AG09309 (cell line): ENCODE measurements around the gene HEPACAM.
A peak's percentile ranks its signal among the peaks of the same experiment; 100 is the strongest.
"Not testable (repeated sequence)": the region's sequence is repeated elsewhere in the genome, so short reads cannot be mapped to it uniquely, and the experiment has no call there.

Experiments
- DNase-seq: peaks from one replicate; pipeline ENCODE4 v3.0.0-alpha.2; 2010; ENCODE audit warnings: low read depth
- H3K4me3 ChIP-seq: 2 replicates; pipeline ENCODE4 v1.5.1; 2011; ENCODE audit warnings: mild to moderate bottlenecking, low read depth, low read length, moderate library complexity; ENCODE audit not compliant: control insufficient read depth
- CTCF ChIP-seq: IDR thresholded peaks from 2 replicates; pipeline ENCODE4 v1.5.1; 2011; ENCODE audit warnings: mild to moderate bottlenecking, low read depth, low read length, inconsistent platforms; ENCODE audit not compliant: insufficient read depth, control insufficient read depth; ENCODE audit errors: missing control alignments

The HEPACAM gene

GRCh38 chr11:124976531-124976930, 40.7 kb upstream of the HEPACAM start:
- DNase-seq, result no peak
- H3K4me3 ChIP-seq, result no peak overlapping the region
- no peak for TF ChIP-seq CTCF

- no peak overlapping the region for H3K4me3 ChIP-seq
- no peak for TF ChIP-seq CTCF
- no peak for DNase-seq
Observed at GRCh38 chr11:124971810-124972209, 36.0 kb upstream of the HEPACAM start.

GRCh38 chr11:124970925-124971324, 35.1 kb upstream of the HEPACAM start:
- H3K4me3 ChIP-seq, result no peak overlapping the region
- DNase-seq, result no peak
- TF ChIP-seq CTCF, result peak; percentile 24

- H3K4me3 ChIP-seq, DNase-seq: not testable (repeated sequence)
Observed at GRCh38 chr11:124968197-124968596, 32.4 kb upstream of the HEPACAM start.

GRCh38 chr11:124961972-124962609, 26.2 kb upstream of the HEPACAM start:
- H3K4me3 ChIP-seq, result no peak overlapping the region
- TF ChIP-seq CTCF, result peak; percentile 70
- DNase-seq, result peak; percentile 55

GRCh38 chr11:124955035-124955434, 19.2 kb upstream of the HEPACAM start:
- TF ChIP-seq CTCF, result no peak
- DNase-seq, result no peak
- no peak overlapping the region for H3K4me3 ChIP-seq

- peak overlapping the region; percentile 80 for H3K4me3 ChIP-seq
- DNase-seq, result no peak
- no peak for TF ChIP-seq CTCF
Observed at GRCh38 chr11:124954590-124954955, 18.7 kb upstream of the HEPACAM start.
